COLO829 (cell line): ENCODE measurements around the gene PRSS38.

Experiments
- DNase-seq: peaks from one replicate; pipeline ENCODE4 v3.0.0; 2012; ENCODE audit warnings: low spot score

PRSS38 gene

GRCh38 chr1:227886993-227887696, 71.7 kb downstream of the PRSS38 start:
- DNase-seq = no peak

- no peak for DNase-seq
These were observed 72.4 kb downstream of the PRSS38 start for GRCh38 chr1:227887697-227888403.

- no peak for DNase-seq
These were observed 73.0 kb downstream of the PRSS38 start for GRCh38 chr1:227888404-227889046.

- DNase-seq = no peak
These were observed 73.8 kb downstream of the PRSS38 start for GRCh38 chr1:227889047-227889862.

- no peak for DNase-seq
These were observed 74.5 kb downstream of the PRSS38 start for GRCh38 chr1:227889863-227890405.

- no peak for DNase-seq
These were observed 75.2 kb downstream of the PRSS38 start for GRCh38 chr1:227890451-227891222.

GRCh38 chr1:227891223-227891954, 75.9 kb downstream of the PRSS38 start:
- no peak for DNase-seq

- no peak for DNase-seq
These were observed 76.5 kb downstream of the PRSS38 start for GRCh38 chr1:227891955-227892488.

- DNase-seq = no peak
These were observed 77.2 kb downstream of the PRSS38 start for GRCh38 chr1:227892489-227893299.

- no peak for DNase-seq
These were observed 77.9 kb downstream of the PRSS38 start for GRCh38 chr1:227893300-227893948.

- no peak for DNase-seq
These were observed 78.7 kb downstream of the PRSS38 start for GRCh38 chr1:227893949-227894721.

- no peak for DNase-seq
These were observed 79.5 kb downstream of the PRSS38 start for GRCh38 chr1:227894831-227895451.
